Muscle of leg (tissue), 11 donors: ENCODE measurements around the gene CDK17. TPM values are rescaled to one million over a fixed set of nuclear protein-coding genes. Genes with fewer than 3 reads are reported as not detected.
A peak's percentile ranks its signal among the peaks of the same experiment; 100 is the strongest.
"Not testable (repeated sequence)": the region's sequence is repeated elsewhere in the genome, so short reads cannot be mapped to it uniquely, and the experiment has no call there.

Experiments
- DNase-seq: peaks from one replicate; pipeline ENCODE4 v3.0.0; 2013
- H3K27ac ChIP-seq: one replicate; pipeline ENCODE4 v1.5.1; 2013; ENCODE audit warnings: mild to moderate bottlenecking, low read length, control low read depth
- H3K27me3 ChIP-seq: one replicate; pipeline ENCODE4 v1.6.1; 2013; ENCODE audit warnings: low read length; ENCODE audit not compliant: control insufficient read depth, insufficient read depth
- H3K36me3 ChIP-seq: one replicate; pipeline ENCODE4 v1.6.1; 2013; ENCODE audit warnings: low read length; ENCODE audit not compliant: control insufficient read depth, insufficient read depth
- H3K4me1 ChIP-seq: one replicate; pipeline ENCODE4 v1.6.1; 2013; ENCODE audit warnings: low read length; ENCODE audit not compliant: control insufficient read depth, insufficient read depth
- H3K4me3 ChIP-seq: one replicate; pipeline ENCODE4 v1.5.1; 2013; ENCODE audit warnings: low read length, control low read depth
- H3K9me3 ChIP-seq: replicated peaks from 2 replicates; pipeline ENCODE4 v1.6.1; 2013; ENCODE audit warnings: low read depth, low read length; ENCODE audit not compliant: control insufficient read depth
- WGBS: methylation state at CpG from one replicate; pipeline ENCODE4 v1.1.5; 2013; ENCODE audit warnings: missing lambda C conversion rate; ENCODE audit not compliant: insufficient coverage; 5-methylcytosine and 5-hydroxymethylcytosine counted together
- polyA plus RNA-seq, 8 donors: library from polyadenylated mRNA; unstranded; fragments of 120-200 nt; gene quantifications; one replicate each; pipeline versions ENCODE4 v1.2.1 to v1.2.3, GENCODE V29; 2013; ENCODE audit warnings: inconsistent platforms in 1 of 8, low replicate concordance in 1 of 8; ENCODE audit not compliant: insufficient read length in 8 of 8, insufficient read depth in 1 of 8
- total RNA-seq: library from RNA; stranded (reverse); fragments of 120-200 nt; gene quantifications from one replicate; pipeline ENCODE4 v1.2.4, GENCODE V29; 2013

CDK17 gene
- total and polyA plus RNA-seq, 9 donors, result 23.4 to 31.0 (median 25.7) TPM

DNA sequence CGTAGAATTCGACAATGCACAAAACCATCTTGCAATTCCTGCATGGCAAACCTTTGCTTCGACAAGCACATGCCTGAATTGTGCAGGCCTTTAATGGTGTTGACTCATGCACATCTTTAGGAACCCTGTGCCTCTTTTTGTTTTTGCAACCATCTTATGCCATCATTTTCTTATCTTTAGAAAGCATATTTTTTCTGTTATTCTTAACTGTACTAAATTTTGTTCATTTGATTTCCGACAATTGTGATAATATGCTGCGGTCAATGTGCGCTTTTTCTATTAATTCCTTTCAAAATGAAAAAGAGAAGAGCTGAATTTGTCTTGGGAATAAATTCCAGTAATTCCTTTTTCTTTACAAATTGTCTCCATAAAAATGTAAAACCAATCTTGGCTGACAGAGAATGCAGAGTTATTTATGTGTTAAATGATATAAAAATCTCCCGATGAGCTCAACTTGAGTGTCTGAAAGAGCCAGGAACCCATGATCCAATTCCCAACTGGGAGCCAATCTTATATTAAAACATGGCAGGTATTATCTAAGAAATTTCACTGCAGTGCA lies 20.1 kb upstream of the CDK17 start:
- Histone ChIP-seq H3K4me1 (peaks cover 2% of the 10 kb centered on the region), H3K36me3 (no peaks in the 10 kb centered on the region), H3K4me3 (no peak overlapping the region), H3K9me3 (no peaks in the 10 kb centered on the region), H3K27ac (peak overlapping the region; percentile 59), H3K27me3 (no peaks in the 10 kb centered on the region)
- 57% methylated on average over 3 of the region's 7 CpGs for WGBS
- DNase-seq, result peak; percentile 76

DNA sequence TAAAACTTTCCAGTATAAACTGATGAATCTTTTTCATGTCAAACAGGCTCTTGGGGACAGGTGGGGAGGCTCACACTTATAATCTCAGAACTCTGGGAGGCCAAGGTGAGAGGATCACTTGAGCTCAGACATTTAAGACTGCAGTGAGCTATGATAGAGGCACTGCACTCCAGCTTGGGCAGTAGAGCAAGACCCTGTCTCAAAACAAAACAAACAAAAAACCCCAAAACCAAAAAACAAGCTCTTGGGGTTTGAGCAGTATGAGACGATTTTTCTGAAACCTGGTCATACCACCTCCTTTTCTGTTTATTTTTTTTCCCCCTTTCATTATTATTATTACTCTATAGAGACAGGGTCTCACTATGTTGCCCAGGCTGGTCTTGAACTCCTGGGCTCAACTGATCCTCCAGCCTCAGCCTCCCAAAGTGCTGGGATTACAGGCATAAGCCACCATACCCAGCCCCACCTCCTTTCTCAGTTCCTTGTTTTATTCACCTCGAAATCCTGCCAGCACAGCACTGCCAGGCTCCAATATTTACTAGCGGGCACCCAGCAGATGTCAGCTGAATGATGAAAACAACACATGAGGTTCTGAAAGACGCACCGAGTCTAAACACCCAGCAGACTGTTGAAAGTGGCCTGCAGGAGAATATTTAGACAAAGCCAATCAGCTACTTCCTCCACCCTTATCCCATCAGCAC lies 19.5 kb upstream of the CDK17 start:
- Histone ChIP-seq H3K36me3 (no peaks in the 10 kb centered on the region), H3K27me3 (no peaks in the 10 kb centered on the region), H3K9me3 (no peaks in the 10 kb centered on the region), H3K27ac (no peak overlapping the region), H3K4me1 (peaks cover 2% of the 10 kb centered on the region), H3K4me3 (no peak overlapping the region)
- no peak for DNase-seq
- 79% methylated on average over 4 of the region's 5 CpGs for WGBS

- not testable (repeated sequence) for DNase-seq, H3K9me3 ChIP-seq, H3K27me3 ChIP-seq, H3K27ac ChIP-seq, H3K36me3 ChIP-seq, H3K4me1 ChIP-seq, H3K4me3 ChIP-seq
- no CpG with 5 or more reads among the region's 2 CpGs for WGBS
These were observed 17.4 kb upstream of the CDK17 start for GRCh38 chr12:96417688-96418087.

DNA sequence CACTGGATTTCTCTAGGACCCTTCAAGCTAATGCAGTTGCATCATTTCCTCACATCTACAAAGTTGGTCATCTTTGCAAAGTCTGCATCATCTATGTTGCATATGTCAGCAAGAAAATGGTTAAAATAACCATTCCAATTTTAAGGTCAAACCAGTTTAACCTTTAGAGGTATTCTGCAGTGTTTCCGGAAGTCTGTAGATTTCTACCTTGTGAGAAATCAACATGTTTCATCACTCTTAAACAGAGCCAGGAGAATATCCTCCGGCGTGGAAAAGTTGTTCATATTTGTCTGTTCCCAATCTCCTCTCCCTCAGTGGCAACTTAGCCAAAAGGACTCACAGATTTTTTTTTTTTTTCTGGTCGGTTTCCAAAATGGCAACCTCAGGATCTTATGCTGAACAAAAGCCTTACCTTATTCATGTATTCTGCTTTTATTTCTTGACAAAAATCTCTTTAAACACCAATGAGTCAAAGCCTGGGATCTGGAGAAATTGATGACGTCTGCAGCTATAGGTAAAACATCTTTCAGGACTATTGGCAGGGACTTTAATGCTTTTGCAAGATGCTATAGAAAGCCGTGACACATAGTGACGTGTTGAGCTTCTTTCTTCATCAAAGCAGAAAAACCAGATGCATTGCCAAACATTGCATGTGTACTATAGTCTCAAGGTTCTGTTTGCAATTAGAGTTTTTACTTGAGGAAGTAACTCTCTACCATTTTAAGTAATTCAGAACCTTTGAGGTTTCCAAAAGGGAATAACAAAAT lies 16.0 kb upstream of the CDK17 start:
- peak; percentile 24 for DNase-seq

GRCh38 chr12:96414637-96415036 lies 14.4 kb upstream of the CDK17 start:
- DNase-seq, result no peak
- Histone ChIP-seq H3K4me3 (no peak overlapping the region), H3K36me3 (no peaks in the 10 kb centered on the region), H3K9me3 (no peaks in the 10 kb centered on the region), H3K27me3 (no peaks in the 10 kb centered on the region), H3K27ac (no peak overlapping the region), H3K4me1 (no peaks in the 10 kb centered on the region)
- WGBS, result 100% methylated on average over 1 of the region's 1 CpG

More for the DNA sequence above, 16.0 kb upstream of the CDK17 start:
- Histone ChIP-seq H3K36me3 (no peaks in the 10 kb centered on the region), H3K27ac (no peak overlapping the region), H3K27me3 (no peaks in the 10 kb centered on the region), H3K4me1 (peaks cover under 1% of the 10 kb centered on the region), H3K9me3 (no peaks in the 10 kb centered on the region), H3K4me3 (no peak overlapping the region)
- WGBS, result 46% methylated on average over 3 of the region's 7 CpGs

DNA sequence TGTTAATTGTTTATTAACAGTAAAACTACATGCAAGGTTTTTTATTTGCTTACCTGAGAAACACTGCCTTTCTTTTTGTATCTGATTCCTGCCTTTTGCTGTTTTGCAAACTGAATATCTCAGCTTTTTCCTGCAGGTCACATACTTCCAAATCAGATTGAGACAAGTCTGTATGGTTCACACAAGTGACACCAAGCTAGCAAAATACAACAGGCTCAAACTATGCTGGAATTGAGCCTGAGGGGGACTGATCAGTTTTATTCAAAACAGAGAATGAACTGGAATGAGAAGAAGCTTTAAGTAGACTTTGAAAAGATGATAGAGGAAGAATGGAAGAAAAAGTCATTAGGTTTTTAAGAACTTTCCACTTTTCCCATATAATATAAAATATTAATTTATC lies 12.2 kb upstream of the CDK17 start:
- DNase-seq, result no peak
- Histone ChIP-seq H3K9me3 (no peaks in the 10 kb centered on the region), H3K27me3 (no peaks in the 10 kb centered on the region), H3K4me3 (no peak overlapping the region), H3K4me1 (peaks cover 4% of the 10 kb centered on the region), H3K27ac (no peak overlapping the region), H3K36me3 (no peaks in the 10 kb centered on the region)

GRCh38 chr12:96409731-96410130 lies 9.5 kb upstream of the CDK17 start:
- DNase-seq, result no peak
- H3K4me1 ChIP-seq, result peaks cover 4% of the 10 kb centered on the region
- no peaks in the 10 kb centered on the region for H3K36me3 ChIP-seq
- H3K9me3 ChIP-seq, result no peaks in the 10 kb centered on the region
- H3K27ac ChIP-seq, result no peak overlapping the region
- no peak overlapping the region for H3K4me3 ChIP-seq
- no CpG with 5 or more reads among the region's 4 CpGs for WGBS
- H3K27me3 ChIP-seq, result no peaks in the 10 kb centered on the region

- Histone ChIP-seq H3K4me3 (no peak overlapping the region), H3K9me3 (no peaks in the 10 kb centered on the region), H3K27ac (no peak overlapping the region), H3K36me3 (no peaks in the 10 kb centered on the region), H3K27me3 (no peaks in the 10 kb centered on the region), H3K4me1 (peaks cover 4% of the 10 kb centered on the region)
- 100% methylated on average over 1 of the region's 3 CpGs for WGBS
- DNase-seq, result no peak
These were observed 8.8 kb upstream of the CDK17 start for GRCh38 chr12:96408993-96409392.

DNA sequence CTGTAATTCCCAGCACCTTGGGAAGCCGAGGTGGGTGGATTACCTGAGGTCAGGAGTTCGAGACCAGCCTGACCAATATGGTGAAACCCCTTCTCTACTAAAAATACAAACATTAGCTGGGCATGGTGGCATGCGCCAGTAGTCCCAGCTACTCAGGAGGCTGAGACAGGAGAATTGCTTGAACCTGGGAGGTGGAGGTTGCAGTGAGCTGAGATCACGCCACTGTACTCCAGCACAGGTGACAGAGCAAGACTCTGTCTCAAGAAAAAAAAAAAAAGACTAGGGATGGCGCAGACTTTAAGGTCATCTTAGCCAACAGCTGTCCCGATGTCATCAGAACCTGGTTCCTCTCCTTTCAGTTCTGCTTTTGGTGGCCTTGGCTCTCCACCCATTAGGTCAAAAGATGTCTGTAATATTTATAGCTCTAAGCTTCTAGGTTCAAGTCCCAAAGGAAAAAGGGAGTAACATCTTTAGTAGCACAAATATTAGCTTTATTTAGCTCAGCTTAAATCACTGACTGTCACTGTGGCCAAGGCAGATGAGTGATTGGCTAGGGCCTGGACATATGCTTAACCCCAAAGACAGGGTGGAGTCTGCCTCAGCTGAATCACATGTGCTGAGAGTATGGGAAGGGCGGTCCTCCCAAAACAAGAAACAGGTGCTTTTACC lies 7.3 kb upstream of the CDK17 start:
- H3K36me3 ChIP-seq, H3K9me3 ChIP-seq, H3K27ac ChIP-seq, H3K4me3 ChIP-seq, H3K4me1 ChIP-seq, H3K27me3 ChIP-seq: not testable (repeated sequence)
- peak; percentile 33 for DNase-seq
- WGBS, result 60% methylated on average over 1 of the region's 7 CpGs

DNA sequence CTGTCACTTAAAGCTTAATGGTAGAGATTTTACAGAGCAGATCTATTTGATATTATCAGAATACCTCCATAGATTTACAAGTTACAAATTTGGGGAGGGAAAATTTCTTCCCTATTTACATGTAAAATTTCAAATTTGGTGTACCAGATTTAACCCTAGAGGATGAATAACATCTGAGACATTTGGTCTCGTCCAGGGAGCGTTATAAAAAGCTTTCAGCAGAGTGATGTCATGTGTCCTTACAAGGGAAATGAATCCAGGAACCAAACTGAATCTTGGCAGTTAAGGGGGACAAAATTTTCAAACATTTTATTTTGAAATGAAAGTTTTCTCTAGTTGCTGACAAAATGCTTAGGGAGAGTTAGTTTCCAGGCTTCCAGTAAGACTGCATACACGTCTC lies 4.5 kb upstream of the CDK17 start:
- no CpG with 5 or more reads among the region's 3 CpGs for WGBS

More for the DNA sequence above, 4.5 kb upstream of the CDK17 start:
- no peak overlapping the region for H3K27ac ChIP-seq
- H3K9me3 ChIP-seq, result no peaks in the 10 kb centered on the region
- peaks cover 4% of the 10 kb centered on the region for H3K4me1 ChIP-seq
- H3K27me3 ChIP-seq, result no peaks in the 10 kb centered on the region
- peak; percentile 47 for DNase-seq
- H3K4me3 ChIP-seq, result no peak overlapping the region
- H3K36me3 ChIP-seq, result no peaks in the 10 kb centered on the region
